ENCODE measurements around the gene SNED1. TPM values are rescaled to one million over a fixed set of nuclear protein-coding genes. Genes with fewer than 3 reads are reported as not detected.

Gene SNED1
- total RNA-seq, 4 donors from 2014 or later: 16.4 to 56.2 (median 43.5) TPM

- Histone ChIP-seq H3K27me3 (no peaks in the 10 kb centered on the region), H3K36me3 (no peaks in the 10 kb centered on the region), H3K27ac (no peak overlapping the region), H3K4me3 (no peak overlapping the region), H3K9me3 (no peaks in the 10 kb centered on the region), H3K4me1 (no peaks in the 10 kb centered on the region)
- in situ Hi-C loops (cut with MboI; ENCODE audit: low sequenced_read_pairs in 4 of 4): no loop called here
- intact Hi-C loops (cut with DNase I; ENCODE audit: low total_unique reads): no loop called here
- ATAC-seq: no peak
- DNase-seq: no peak
- no peak for TF ChIP-seq CTCF (IDR thresholded peaks at IDR 0.05 in 4 of 5, conservative IDR thresholded peaks at IDR 0.05 in 1 of 5)
- TF ChIP-seq POLR2A (IDR thresholded peaks at IDR 0.05): no peak
Observed at GRCh38 chr2:241112592-241112991, 114.2 kb downstream of the SNED1 start.

- no peak overlapping the region for H3K27ac ChIP-seq
- H3K36me3 ChIP-seq: no peaks in the 10 kb centered on the region
- DNase-seq (no peak), ATAC-seq (no peak)
- TF ChIP-seq CTCF (IDR thresholded peaks at IDR 0.05 in 4 of 5, conservative IDR thresholded peaks at IDR 0.05 in 1 of 5) (no peak), POLR2A (IDR thresholded peaks at IDR 0.05) (no peak)
- no peaks in the 10 kb centered on the region for H3K9me3 ChIP-seq
- intact Hi-C loops (cut with DNase I; ENCODE audit: low total_unique reads): no loop called here
- in situ Hi-C loops (cut with MboI; ENCODE audit: low sequenced_read_pairs in 4 of 4): no loop called here
- no peaks in the 10 kb centered on the region for H3K27me3 ChIP-seq
- no peaks in the 10 kb centered on the region for H3K4me1 ChIP-seq
- no peak overlapping the region for H3K4me3 ChIP-seq
Observed at GRCh38 chr2:241114836-241115235, 116.4 kb downstream of the SNED1 start.

- ATAC-seq (no peak), DNase-seq (no peak)
- Histone ChIP-seq H3K27ac (no peak overlapping the region), H3K4me1 (no peaks in the 10 kb centered on the region), H3K27me3 (no peaks in the 10 kb centered on the region), H3K9me3 (no peaks in the 10 kb centered on the region), H3K4me3 (no peak overlapping the region), H3K36me3 (no peaks in the 10 kb centered on the region)
- TF ChIP-seq POLR2A (IDR thresholded peaks at IDR 0.05) (no peak), CTCF (IDR thresholded peaks at IDR 0.05 in 4 of 5, conservative IDR thresholded peaks at IDR 0.05 in 1 of 5) (no peak)
- intact Hi-C loops (cut with DNase I; ENCODE audit: low total_unique reads): no loop called here
- in situ Hi-C loops (cut with MboI; ENCODE audit: low sequenced_read_pairs in 4 of 4): no loop called here
Observed at GRCh38 chr2:241115361-241115760, 116.9 kb downstream of the SNED1 start.

GRCh38 chr2:241116606-241117560, 118.5 kb downstream of the SNED1 start:
- H3K36me3 ChIP-seq: no peaks in the 10 kb centered on the region
- no peaks in the 10 kb centered on the region for H3K27me3 ChIP-seq
- in situ Hi-C loops (cut with MboI; ENCODE audit: low sequenced_read_pairs in 4 of 4) (no loop called here), intact Hi-C loops (cut with DNase I; ENCODE audit: low total_unique reads) (no loop called here)
- TF ChIP-seq POLR2A (IDR thresholded peaks at IDR 0.05) (no peak), CTCF (IDR thresholded peaks at IDR 0.05 in 4 of 5, conservative IDR thresholded peaks at IDR 0.05 in 1 of 5) (no peak)
- DNase-seq (no peak), ATAC-seq (no peak)
- H3K4me3 ChIP-seq: no peak overlapping the region
- H3K4me1 ChIP-seq: no peaks in the 10 kb centered on the region
- H3K27ac ChIP-seq: no peak overlapping the region
- no peaks in the 10 kb centered on the region for H3K9me3 ChIP-seq

Data from gastrocnemius medialis (tissue), 4 donors.